ENCODE results near the gene LRRC4C. TPM values are rescaled to one million over a fixed set of nuclear protein-coding genes. Genes with fewer than 3 reads are reported as not detected.

LRRC4C gene
- total RNA-seq, 1 donor from 2014 or later, result 16.9 TPM

- no peak for TF ChIP-seq CTCF (IDR thresholded peaks at IDR 0.05; ENCODE audit: unreplicated experiment)
- no peak for DNase-seq (ENCODE audit: low spot score in 2 of 2, unreplicated experiment in 2 of 2)
- Mint-ChIP-seq H3K36me3 (no peaks in the 10 kb centered on the region), H3K4me1 (peaks cover 54% of the 10 kb centered on the region), H3K27me3 (ENCODE audit: low read depth) (no peaks in the 10 kb centered on the region), H3K4me3 (no peak overlapping the region), H3K27ac (no peak overlapping the region), H3K9me3 (no peaks in the 10 kb centered on the region)
These were observed 1326.0 kb downstream of the LRRC4C start for GRCh38 chr11:40133498-40133897.

GRCh38 chr11:40132912-40133311, 1326.5 kb downstream of the LRRC4C start:
- H3K27me3 Mint-ChIP-seq (ENCODE audit: low read depth), result no peaks in the 10 kb centered on the region
- TF ChIP-seq CTCF (IDR thresholded peaks at IDR 0.05; ENCODE audit: unreplicated experiment), result no peak
- no peak overlapping the region for H3K27ac Mint-ChIP-seq
- no peak for DNase-seq (ENCODE audit: low spot score in 2 of 2, unreplicated experiment in 2 of 2)
- H3K4me3 Mint-ChIP-seq, result no peak overlapping the region
- H3K36me3 Mint-ChIP-seq, result no peaks in the 10 kb centered on the region
- no peaks in the 10 kb centered on the region for H3K9me3 Mint-ChIP-seq
- peaks cover 55% of the 10 kb centered on the region for H3K4me1 Mint-ChIP-seq

GRCh38 chr11:40130427-40130826, 1329.0 kb downstream of the LRRC4C start:
- no peak overlapping the region for H3K27ac Mint-ChIP-seq
- no peaks in the 10 kb centered on the region for H3K9me3 Mint-ChIP-seq
- H3K27me3 Mint-ChIP-seq (ENCODE audit: low read depth), result no peaks in the 10 kb centered on the region
- peaks cover 45% of the 10 kb centered on the region for H3K4me1 Mint-ChIP-seq
- no peak for DNase-seq (ENCODE audit: low spot score in 2 of 2, unreplicated experiment in 2 of 2)
- H3K4me3 Mint-ChIP-seq, result no peak overlapping the region
- TF ChIP-seq CTCF (IDR thresholded peaks at IDR 0.05; ENCODE audit: unreplicated experiment), result no peak
- H3K36me3 Mint-ChIP-seq, result no peaks in the 10 kb centered on the region

- DNase-seq (ENCODE audit: low spot score in 2 of 2, unreplicated experiment in 2 of 2), result no peak
- Mint-ChIP-seq H3K4me3 (no peak overlapping the region), H3K36me3 (peaks cover 3% of the 10 kb centered on the region)
These were observed 1330.2 kb downstream of the LRRC4C start for GRCh38 chr11:40129266-40129665.

GRCh38 chr11:40125054-40125453, 1334.4 kb downstream of the LRRC4C start:
- H3K4me1 Mint-ChIP-seq, result peaks cover 13% of the 10 kb centered on the region
- peaks cover 11% of the 10 kb centered on the region for H3K36me3 Mint-ChIP-seq
- H3K4me3 Mint-ChIP-seq, result no peak overlapping the region
- TF ChIP-seq CTCF (IDR thresholded peaks at IDR 0.05; ENCODE audit: unreplicated experiment), result no peak
- H3K27me3 Mint-ChIP-seq (ENCODE audit: low read depth), result no peaks in the 10 kb centered on the region
- peaks cover 11% of the 10 kb centered on the region for H3K9me3 Mint-ChIP-seq
- DNase-seq (ENCODE audit: low spot score in 2 of 2, unreplicated experiment in 2 of 2), result no peak
- H3K27ac Mint-ChIP-seq, result no peak overlapping the region

More at GRCh38 chr11:40129266-40129665, 1330.2 kb downstream of the LRRC4C start:
- Mint-ChIP-seq H3K9me3 (peaks cover 3% of the 10 kb centered on the region), H3K27ac (no peak overlapping the region), H3K27me3 (ENCODE audit: low read depth) (no peaks in the 10 kb centered on the region), H3K4me1 (peaks cover 35% of the 10 kb centered on the region)
- peak; percentile 52 for TF ChIP-seq CTCF (IDR thresholded peaks at IDR 0.05; ENCODE audit: unreplicated experiment)

GRCh38 chr11:40119661-40120060, 1339.8 kb downstream of the LRRC4C start:
- no peaks in the 10 kb centered on the region for H3K4me1 Mint-ChIP-seq
- peaks cover 25% of the 10 kb centered on the region for H3K36me3 Mint-ChIP-seq
- peaks cover 21% of the 10 kb centered on the region for H3K9me3 Mint-ChIP-seq
- H3K27me3 Mint-ChIP-seq (ENCODE audit: low read depth), result no peaks in the 10 kb centered on the region
- H3K4me3 Mint-ChIP-seq, result no peak overlapping the region
- no peak for DNase-seq (ENCODE audit: low spot score in 2 of 2, unreplicated experiment in 2 of 2)
- TF ChIP-seq CTCF (IDR thresholded peaks at IDR 0.05; ENCODE audit: unreplicated experiment), result no peak
- no peak overlapping the region for H3K27ac Mint-ChIP-seq

Measured in mesothelial cell of epicardium (in vitro differentiated cells).